ENCODE results near the gene DYNLRB1. TPM values are rescaled to one million over a fixed set of nuclear protein-coding genes. Genes with fewer than 3 reads are reported as not detected.
A peak's percentile ranks its signal among the peaks of the same experiment; 100 is the strongest.

The DYNLRB1 gene
- total and polyA plus RNA-seq, 8 donors: 17.3 to 224 (median 143) TPM

DNA sequence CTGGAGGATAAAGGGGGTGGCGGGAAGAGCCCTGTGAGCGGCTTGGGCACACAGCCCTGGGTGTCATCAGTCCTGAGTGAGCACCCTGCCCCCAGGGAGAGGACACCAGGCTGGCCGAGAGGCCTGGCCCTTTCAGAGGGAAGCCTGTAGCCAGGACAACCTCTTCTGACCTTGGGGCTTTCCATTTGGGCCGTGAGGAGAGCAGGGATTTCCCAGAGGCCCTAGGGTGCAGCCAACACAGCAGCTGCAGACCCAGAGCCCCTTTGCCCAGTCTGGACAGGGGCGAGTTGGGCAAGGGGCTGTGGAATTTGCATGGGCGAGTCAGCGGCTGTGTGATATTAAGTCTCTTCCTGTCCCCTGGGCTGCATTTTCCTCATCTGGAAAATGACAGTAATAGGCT is 48.6 kb downstream of the DYNLRB1 start:
- no peak overlapping the region for H3K4me3 ChIP-seq
- intact Hi-C loops (cut with DNase I; ENCODE audit: low total_unique reads): no loop called here
- peaks cover 0 to 4% (median 1%) of the 10 kb centered on the region in 4 donors for H3K4me1 ChIP-seq
- peaks cover 0 to 45% (median 20%) of the 10 kb centered on the region in 4 donors for H3K36me3 ChIP-seq
- no peaks in the 10 kb centered on the region for H3K27me3 ChIP-seq
- WGBS, 5 donors: 64 to 83% (median 73%) methylated on average over 7 of the region's 7 CpGs
- H3K27ac ChIP-seq: no peak overlapping the region
- TF ChIP-seq POLR2A (IDR thresholded peaks at IDR 0.05): no peak
- no peak for TF ChIP-seq POLR2AphosphoS5 (IDR thresholded peaks at IDR 0.05)
- TF ChIP-seq, protein P1, sequence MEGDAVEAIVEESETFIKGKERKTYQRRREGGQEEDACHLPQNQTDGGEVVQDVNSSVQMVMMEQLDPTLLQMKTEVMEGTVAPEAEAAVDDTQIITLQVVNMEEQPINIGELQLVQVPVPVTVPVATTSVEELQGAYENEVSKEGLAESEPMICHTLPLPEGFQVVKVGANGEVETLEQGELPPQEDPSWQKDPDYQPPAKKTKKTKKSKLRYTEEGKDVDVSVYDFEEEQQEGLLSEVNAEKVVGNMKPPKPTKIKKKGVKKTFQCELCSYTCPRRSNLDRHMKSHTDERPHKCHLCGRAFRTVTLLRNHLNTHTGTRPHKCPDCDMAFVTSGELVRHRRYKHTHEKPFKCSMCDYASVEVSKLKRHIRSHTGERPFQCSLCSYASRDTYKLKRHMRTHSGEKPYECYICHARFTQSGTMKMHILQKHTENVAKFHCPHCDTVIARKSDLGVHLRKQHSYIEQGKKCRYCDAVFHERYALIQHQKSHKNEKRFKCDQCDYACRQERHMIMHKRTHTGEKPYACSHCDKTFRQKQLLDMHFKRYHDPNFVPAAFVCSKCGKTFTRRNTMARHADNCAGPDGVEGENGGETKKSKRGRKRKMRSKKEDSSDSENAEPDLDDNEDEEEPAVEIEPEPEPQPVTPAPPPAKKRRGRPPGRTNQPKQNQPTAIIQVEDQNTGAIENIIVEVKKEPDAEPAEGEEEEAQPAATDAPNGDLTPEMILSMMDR (IDR thresholded peaks at IDR 0.05): no peak
- no peak for TF ChIP-seq EP300 (IDR thresholded peaks at IDR 0.05)
- no peak for DNase-seq
- no peaks in the 10 kb centered on the region for H3K9me3 ChIP-seq

DNA sequence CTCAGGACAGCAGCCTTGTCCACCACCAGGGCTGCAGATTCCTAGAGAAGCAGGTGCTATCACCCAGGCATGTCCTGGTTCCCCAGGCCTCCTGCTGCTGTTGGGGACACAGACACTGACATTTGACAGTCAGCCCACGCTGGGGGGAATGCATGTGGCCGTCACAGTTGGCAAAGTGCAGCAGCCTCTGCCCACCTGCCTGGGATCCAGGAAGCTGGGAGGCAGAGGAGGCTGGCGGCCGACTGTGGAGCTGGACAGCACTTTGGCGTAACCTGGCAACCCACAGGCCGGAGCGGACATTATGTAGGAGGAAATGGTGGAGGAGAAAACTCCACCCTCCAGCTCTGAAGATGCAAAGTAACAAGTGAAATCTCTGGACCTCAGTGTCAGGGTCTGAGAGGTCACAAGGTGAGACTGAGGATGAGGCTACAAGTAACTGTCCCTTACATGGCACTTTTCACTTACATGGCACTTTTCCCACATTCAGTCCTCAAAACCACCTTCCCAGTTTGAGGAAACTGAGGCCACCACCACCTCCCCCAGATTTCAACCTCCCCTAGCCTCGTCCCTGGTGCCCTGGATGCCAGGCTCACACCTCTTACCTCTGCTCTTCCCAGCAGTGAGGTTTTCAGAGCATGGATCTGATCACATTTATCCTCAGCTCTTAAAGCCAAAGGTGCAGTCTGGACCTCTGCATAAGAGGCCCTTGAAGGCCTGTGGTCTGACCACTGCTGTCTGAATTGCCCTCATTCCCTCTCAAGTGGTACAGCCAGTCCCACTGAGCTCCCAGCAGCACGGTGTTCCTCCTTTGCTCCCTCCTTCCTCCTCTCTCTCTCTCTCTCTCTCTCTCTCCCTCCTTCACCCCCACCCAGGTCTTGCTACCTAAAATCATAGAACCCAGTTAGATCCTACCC is 51.0 kb downstream of the DYNLRB1 start:
- WGBS, 5 donors: 85 to 92% (median 88%) methylated on average over 7 to 9 of the region's 9 CpGs
- Histone ChIP-seq H3K9me3 (no peaks in the 10 kb centered on the region), H3K27ac (no peak overlapping the region), H3K4me1 (peaks cover 0 to 4% (median 0%) of the 10 kb centered on the region in 4 donors), H3K36me3 (peaks cover 0 to 57% (median 29%) of the 10 kb centered on the region in 4 donors), H3K27me3 (no peaks in the 10 kb centered on the region), H3K4me3 (no peak overlapping the region)
- no peak for TF ChIP-seq POLR2AphosphoS5 (IDR thresholded peaks at IDR 0.05)
- TF ChIP-seq EP300 (IDR thresholded peaks at IDR 0.05): no peak
- TF ChIP-seq, protein P1 (IDR thresholded peaks at IDR 0.05): no peak
- TF ChIP-seq POLR2A (IDR thresholded peaks at IDR 0.05): no peak
- peak in 1 of 2 donors; percentile 32 for DNase-seq
- intact Hi-C loops (cut with DNase I; ENCODE audit: low total_unique reads): no loop called here

DNA sequence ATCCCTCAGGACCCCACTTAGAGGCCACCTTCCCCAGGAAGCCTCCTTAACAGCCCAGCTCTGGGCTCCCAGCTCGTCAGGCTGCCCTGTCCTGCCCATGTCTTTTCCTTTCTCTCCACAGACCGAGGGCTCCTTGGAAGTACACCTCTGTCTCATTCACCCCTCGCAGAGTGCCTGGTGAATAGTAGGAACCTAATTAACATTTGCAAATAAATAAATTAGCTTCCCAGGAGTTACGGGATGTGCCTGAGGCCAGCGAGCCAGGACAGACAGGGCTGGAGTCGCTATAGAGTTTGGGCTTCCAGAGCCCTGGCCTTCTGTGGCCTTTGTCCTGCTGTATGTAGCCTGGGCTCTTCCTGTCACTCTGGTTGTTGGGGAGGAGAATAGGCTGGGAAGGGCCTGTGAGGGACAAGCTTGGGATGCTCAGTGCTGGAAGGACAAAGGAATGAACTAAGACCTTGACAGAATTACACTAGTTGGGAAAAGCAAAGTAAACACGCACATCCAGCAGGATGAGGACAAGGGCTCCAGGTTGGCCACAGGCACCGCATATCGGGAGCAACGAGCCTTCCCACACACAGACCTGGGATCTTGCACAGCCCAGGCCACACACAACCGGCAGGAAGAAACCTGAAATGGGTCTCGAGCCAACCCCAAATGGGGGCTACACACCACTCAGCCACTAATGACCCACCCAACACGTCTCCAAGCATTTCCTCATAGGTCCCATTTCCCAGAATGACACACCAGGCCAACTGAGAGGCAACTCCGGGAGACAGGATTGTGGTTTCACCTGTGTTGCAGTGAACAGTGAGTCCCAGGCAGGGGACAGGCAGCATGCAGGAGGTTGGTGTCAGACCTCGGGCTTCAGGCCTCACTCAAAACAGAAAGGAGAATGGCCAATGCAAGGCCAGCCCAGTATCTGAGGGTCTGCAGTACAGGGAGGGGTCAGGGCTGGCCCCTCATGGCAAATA is 52.0 kb downstream of the DYNLRB1 start:
- no peak for DNase-seq
- TF ChIP-seq POLR2AphosphoS5 (IDR thresholded peaks at IDR 0.05) (no peak), POLR2A (IDR thresholded peaks at IDR 0.05) (no peak), EP300 (IDR thresholded peaks at IDR 0.05) (no peak)
- TF ChIP-seq, protein P1 (IDR thresholded peaks at IDR 0.05): no peak
- 91 to 94% (median 92%) methylated on average over 13 to 15 of the region's 15 CpGs for WGBS, 5 donors
- no peak overlapping the region for H3K27ac ChIP-seq
- no peak overlapping the region for H3K4me3 ChIP-seq
- H3K36me3 ChIP-seq: peaks cover 0 to 66% (median 35%) of the 10 kb centered on the region in 4 donors
- H3K9me3 ChIP-seq: no peaks in the 10 kb centered on the region
- no peaks in the 10 kb centered on the region for H3K27me3 ChIP-seq
- intact Hi-C loops (cut with DNase I; ENCODE audit: low total_unique reads): no loop called here
- H3K4me1 ChIP-seq: peaks cover 0 to 4% (median 0%) of the 10 kb centered on the region in 4 donors

DNA sequence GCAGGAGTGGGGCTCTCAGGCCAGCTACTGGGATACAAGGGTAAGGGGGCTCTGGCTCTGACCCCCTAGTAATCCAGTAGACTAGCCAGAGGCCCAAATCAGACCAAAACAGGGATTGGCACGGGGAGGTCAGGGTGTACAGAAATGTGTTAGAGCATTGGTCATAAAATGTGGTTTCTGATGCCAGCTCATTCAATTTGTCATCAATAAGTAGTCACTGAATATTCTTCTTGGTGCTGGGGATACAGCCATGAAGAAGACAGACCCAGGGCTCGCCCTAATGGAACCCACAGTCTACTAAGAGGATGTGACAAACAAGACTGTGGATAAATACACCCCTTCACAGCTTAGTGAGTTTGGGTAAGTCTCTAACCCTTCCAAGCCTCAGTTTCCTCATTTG is 53.4 kb downstream of the DYNLRB1 start:
- intact Hi-C loops (cut with DNase I; ENCODE audit: low total_unique reads): no loop called here
- Histone ChIP-seq H3K4me1 (peaks cover 0 to 4% (median 0%) of the 10 kb centered on the region in 4 donors), H3K9me3 (no peaks in the 10 kb centered on the region), H3K36me3 (peaks cover 3 to 79% (median 49%) of the 10 kb centered on the region in 4 donors), H3K27ac (no peak overlapping the region), H3K27me3 (no peaks in the 10 kb centered on the region), H3K4me3 (no peak overlapping the region)
- WGBS, 5 donors: 90 to 98% (median 93%) methylated on average over 2 of the region's 2 CpGs
- no peak for TF ChIP-seq EP300 (IDR thresholded peaks at IDR 0.05)
- no peak for TF ChIP-seq POLR2AphosphoS5 (IDR thresholded peaks at IDR 0.05)
- TF ChIP-seq, protein P1 (IDR thresholded peaks at IDR 0.05): no peak
- TF ChIP-seq POLR2A (IDR thresholded peaks at IDR 0.05): no peak
- no peak for DNase-seq
